Measurements from ENCODE around the gene ITPR1.

The ITPR1 gene

GRCh38 chr3:4794798-4795197 is 301.6 kb downstream of the ITPR1 start:
- no peak for TF ChIP-seq CTCF (IDR thresholded peaks at IDR 0.05; ENCODE audit: low read depth, low read length)
- no peak for DNase-seq (ENCODE audit: low read depth in 2 of 2)
- H3K4me3 ChIP-seq (replicated peaks in 1 of 2; ENCODE audit: low read depth in 2 of 2, low read length in 2 of 2) = no peak overlapping the region

DNA sequence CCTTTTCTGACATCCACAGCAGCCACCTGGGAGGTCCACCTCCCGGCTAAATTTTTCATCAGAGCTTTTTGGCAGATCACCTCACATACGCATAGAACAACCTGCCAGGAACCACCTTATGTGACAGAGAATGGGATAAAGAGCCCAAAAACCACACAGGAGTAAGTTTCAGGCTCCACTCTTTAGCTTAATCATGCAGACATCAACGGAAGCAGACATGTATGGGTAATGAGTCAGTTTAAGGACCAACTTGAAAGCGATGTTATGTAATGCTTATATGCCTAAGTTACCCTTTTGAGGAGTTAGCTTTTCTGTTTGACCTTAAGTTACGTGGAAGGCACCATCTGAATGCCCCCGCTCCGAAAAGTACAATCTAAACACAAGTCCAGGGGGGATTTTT is 302.8 kb downstream of the ITPR1 start:
- H3K4me3 ChIP-seq (replicated peaks in 1 of 2; ENCODE audit: low read depth in 2 of 2, low read length in 2 of 2) = no peak overlapping the region
- DNase-seq (ENCODE audit: low read depth in 2 of 2) = peak in 1 of 2 donors; percentile 41
- TF ChIP-seq CTCF (IDR thresholded peaks at IDR 0.05; ENCODE audit: low read depth, low read length) = no peak

DNA sequence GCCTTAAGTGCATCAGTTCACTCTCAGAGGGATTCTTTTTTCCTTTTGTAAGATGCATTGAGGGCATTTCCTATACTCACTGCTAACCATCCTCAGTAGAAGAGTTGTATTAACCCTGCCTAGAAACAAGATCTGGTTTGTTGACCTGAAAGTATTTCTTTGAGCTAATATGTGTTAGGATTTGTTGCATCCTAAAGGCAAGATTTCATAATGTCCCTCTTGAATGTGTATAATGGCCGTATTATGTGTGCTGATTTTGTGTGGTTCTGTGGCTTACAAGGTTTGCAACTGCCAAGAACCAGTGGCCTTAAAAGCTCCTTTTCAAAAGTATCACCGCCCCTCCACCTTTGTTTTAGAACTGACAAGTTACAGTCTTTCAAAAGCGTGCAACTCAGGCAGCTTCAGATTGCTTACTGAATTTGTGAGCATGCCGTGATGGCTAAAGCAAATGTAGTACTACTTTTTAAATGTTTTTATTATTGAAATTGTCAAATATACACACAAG is 304.1 kb downstream of the ITPR1 start:
- no peak for TF ChIP-seq CTCF (IDR thresholded peaks at IDR 0.05; ENCODE audit: low read depth, low read length)
- no peak overlapping the region for H3K4me3 ChIP-seq (replicated peaks in 1 of 2; ENCODE audit: low read depth in 2 of 2, low read length in 2 of 2)
- DNase-seq (ENCODE audit: low read depth in 2 of 2) = peak in 1 of 2 donors; percentile 15

GRCh38 chr3:4799266-4800256 is 306.4 kb downstream of the ITPR1 start:
- DNase-seq (ENCODE audit: low read depth in 2 of 2) = no peak
- no peak overlapping the region for H3K4me3 ChIP-seq (replicated peaks in 1 of 2; ENCODE audit: low read depth in 2 of 2, low read length in 2 of 2)
- no peak for TF ChIP-seq CTCF (IDR thresholded peaks at IDR 0.05; ENCODE audit: low read depth, low read length)

DNA sequence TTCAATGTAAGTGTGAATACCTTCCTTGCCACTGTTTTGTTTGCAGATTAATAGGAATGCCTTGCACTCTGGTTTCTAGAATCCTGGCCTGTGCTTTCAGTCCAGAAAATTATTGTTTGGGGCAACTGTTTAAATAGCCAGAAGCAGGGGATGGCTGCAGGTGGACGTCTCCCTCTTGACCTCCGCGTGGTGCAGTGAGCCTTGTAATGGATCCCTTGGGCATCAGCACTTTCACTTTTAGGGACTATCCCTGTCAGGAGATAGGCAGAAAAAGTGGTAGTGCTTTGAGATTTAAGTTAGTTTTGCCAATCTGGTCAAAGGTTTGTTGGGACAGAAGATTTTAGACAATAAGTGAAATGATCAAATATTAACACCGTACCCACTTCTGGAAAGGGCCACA is 307.4 kb downstream of the ITPR1 start:
- no peak overlapping the region for H3K4me3 ChIP-seq (replicated peaks in 1 of 2; ENCODE audit: low read depth in 2 of 2, low read length in 2 of 2)
- no peak for TF ChIP-seq CTCF (IDR thresholded peaks at IDR 0.05; ENCODE audit: low read depth, low read length)
- DNase-seq (ENCODE audit: low read depth in 2 of 2) = no peak

- no peak for DNase-seq (ENCODE audit: low read depth in 2 of 2)
- no peak for TF ChIP-seq CTCF (IDR thresholded peaks at IDR 0.05; ENCODE audit: low read depth, low read length)
- no peak overlapping the region for H3K4me3 ChIP-seq (replicated peaks in 1 of 2; ENCODE audit: low read depth in 2 of 2, low read length in 2 of 2)
Measured at GRCh38 chr3:4801892-4802291, 308.7 kb downstream of the ITPR1 start.

Measured in cardiac fibroblast (primary cell).